MG63 (cell line): ENCODE measurements around the gene OR5B17. TPM values are rescaled to one million over a fixed set of nuclear protein-coding genes. Genes with fewer than 3 reads are reported as not detected.
A peak's percentile ranks its signal among the peaks of the same experiment; 100 is the strongest.
"Not testable (repeated sequence)": the region's sequence is repeated elsewhere in the genome, so short reads cannot be mapped to it uniquely, and the experiment has no call there.

Source experiments
- DNase-seq: peaks from one replicate; pipeline ENCODE4 v3.0.0-alpha.2; 2020
- H3K27me3 ChIP-seq: fragments of 250-450 bp; sonication (Bioruptor Pico); 2 replicates; pipeline ENCODE4 v1.5.1; 2020; ENCODE audit warnings: mild to moderate bottlenecking, moderate library complexity
- H3K36me3 ChIP-seq: fragments of 250-450 bp; sonication (Bioruptor Pico); 2 replicates; pipeline ENCODE4 v1.5.1; 2020; ENCODE audit warnings: mild to moderate bottlenecking, moderate library complexity
- H3K4me3 ChIP-seq: fragments of 250-450 bp; sonication (Bioruptor Pico); 2 replicates; pipeline ENCODE4 v1.5.1; 2020; ENCODE audit warnings: mild to moderate bottlenecking, moderate library complexity
- H3K9me3 ChIP-seq: fragments of 250-450 bp; sonication (Bioruptor Pico); 2 replicates; pipeline ENCODE4 v1.5.1; 2020; ENCODE audit warnings: mild to moderate bottlenecking, moderate library complexity
- total RNA-seq: library from RNA; depleted of rRNA; stranded (reverse); fragments of >200 nt; shearing (Covaris generic); gene quantifications from 2 replicates; pipeline ENCODE4 v1.2.3, GENCODE V29; 2014; ENCODE audit warnings: low replicate concordance; rRNA removed

OR5B17 gene
- not detected in 2 replicates for total RNA-seq

DNA sequence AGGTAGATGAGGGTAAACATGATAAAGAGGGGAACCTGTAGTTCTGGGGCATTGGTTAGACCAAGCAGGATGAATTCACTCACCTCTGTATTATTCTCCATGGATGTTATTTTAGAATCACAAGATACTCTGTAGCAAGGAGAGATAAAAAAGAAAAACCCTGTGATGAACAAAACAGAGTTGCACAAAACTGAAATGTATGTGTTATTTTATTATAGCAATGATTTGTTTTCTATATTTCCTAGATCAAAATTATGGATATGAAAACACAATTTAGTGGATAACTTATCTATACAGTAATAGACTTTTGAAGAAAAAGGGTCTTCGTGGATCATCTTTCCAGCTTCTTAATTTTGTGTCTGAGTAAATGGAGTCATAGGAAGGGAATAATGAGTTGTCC is at the start of gene OR5B17:
TSS of gene OR5B17 (minus strand) at position 101 of the 400 bp plus-strand sequence. CDS start at position 101, 0 bp downstream.
- Histone ChIP-seq H3K9me3 (no peaks in the 10 kb centered on the region), H3K4me3 (no peak within 1 kb of the TSS), H3K36me3 (no peaks in the 10 kb centered on the region), H3K27me3 (no peaks in the 10 kb centered on the region)
- no peak for DNase-seq

DNA sequence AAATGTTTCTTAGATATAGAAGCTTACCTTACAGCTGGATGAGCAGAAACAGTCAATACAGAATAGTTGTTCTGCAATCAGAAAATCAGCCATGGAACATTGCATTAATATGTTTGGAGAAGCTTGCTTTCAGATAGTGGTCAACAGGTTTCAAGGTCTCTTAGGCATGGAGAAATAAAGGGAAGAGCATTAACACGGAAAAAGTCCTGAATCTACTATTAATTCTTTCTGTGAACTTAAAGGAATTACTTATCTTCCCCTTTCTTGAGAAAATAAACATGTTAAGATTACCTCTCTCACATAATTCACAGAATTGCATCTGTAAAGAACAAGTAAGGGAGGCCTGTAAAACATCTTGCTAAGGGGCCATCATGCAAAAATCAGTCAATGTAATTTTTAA is 47.9 kb upstream of the OR5B17 start, which contains the start of gene OR5B3:
TSS of gene OR5B3 (minus strand) at position 101 of the 400 bp plus-strand sequence. CDS start 3,465 bp downstream, outside the sequence.
- no peaks in the 10 kb centered on the region for H3K27me3 ChIP-seq
- no peak for DNase-seq
- no peaks in the 10 kb centered on the region for H3K36me3 ChIP-seq
- H3K9me3 ChIP-seq: no peaks in the 10 kb centered on the region
- no peak within 1 kb of the TSS for H3K4me3 ChIP-seq

DNA sequence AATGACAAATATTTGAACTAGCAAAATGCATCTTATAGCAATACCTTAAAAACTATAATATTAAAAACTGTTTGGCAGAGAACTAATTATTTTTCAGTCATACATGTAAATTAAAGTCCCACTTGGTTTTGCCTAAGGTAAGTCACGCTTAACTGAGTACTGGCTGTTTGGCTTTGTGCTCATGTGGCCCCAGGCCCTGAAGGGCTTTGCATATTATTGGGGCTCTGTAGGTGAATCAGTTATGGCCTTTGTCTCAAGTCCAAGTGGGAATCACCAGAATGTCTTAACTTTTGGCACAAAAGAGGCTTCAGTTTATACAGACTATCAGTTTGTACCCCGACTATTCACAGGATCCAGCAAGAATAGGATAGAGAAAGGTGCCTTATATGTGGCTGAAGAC is 40.8 kb upstream of the OR5B17 start:
- DNase-seq, H3K36me3 ChIP-seq, H3K4me3 ChIP-seq, H3K9me3 ChIP-seq, H3K27me3 ChIP-seq: not testable (repeated sequence)

DNA sequence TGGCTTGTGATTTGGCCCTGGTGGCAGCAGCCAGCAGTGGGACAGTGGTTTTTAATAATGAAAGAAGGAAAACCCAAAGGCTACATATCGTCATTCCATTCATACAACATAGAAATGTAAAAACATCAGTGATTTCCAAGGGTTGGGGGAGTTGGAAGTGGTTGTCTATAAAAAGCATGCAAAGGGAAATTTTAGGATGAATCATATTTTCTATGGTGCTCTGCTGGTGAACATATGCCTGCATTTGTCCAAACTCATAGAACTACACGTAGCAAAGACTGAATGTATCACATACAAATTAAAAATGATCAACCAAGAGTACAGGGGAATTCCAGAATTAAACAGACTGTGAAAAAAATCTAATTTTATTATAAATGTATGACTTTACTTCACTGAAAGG is 36.7 kb upstream of the OR5B17 start:
- no peaks in the 10 kb centered on the region for H3K27me3 ChIP-seq
- H3K4me3 ChIP-seq: no peak overlapping the region
- DNase-seq: no peak
- H3K9me3 ChIP-seq: peaks cover 3% of the 10 kb centered on the region
- no peaks in the 10 kb centered on the region for H3K36me3 ChIP-seq

DNA sequence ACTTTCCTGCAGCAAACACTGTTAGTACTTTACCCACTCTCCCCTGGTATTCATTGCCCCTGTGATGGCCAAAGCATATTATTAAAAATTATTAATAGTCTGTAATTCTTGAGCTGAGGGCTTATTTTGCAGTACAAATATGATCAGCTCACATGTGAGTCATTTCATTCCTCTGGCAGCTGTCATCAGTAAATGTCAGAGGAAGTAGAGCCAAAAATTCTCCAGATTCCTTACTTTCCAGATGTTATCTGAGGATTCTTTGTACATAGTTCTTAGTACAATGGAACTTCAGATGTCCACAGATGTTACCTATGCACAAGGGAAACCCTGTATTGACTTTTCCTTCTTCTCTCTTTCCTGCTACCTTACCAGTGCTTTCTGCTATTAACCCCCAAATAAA is 35.3 kb upstream of the OR5B17 start:
- Histone ChIP-seq H3K27me3 (no peaks in the 10 kb centered on the region), H3K4me3 (no peak overlapping the region)
- DNase-seq: peak; percentile 16

DNA sequence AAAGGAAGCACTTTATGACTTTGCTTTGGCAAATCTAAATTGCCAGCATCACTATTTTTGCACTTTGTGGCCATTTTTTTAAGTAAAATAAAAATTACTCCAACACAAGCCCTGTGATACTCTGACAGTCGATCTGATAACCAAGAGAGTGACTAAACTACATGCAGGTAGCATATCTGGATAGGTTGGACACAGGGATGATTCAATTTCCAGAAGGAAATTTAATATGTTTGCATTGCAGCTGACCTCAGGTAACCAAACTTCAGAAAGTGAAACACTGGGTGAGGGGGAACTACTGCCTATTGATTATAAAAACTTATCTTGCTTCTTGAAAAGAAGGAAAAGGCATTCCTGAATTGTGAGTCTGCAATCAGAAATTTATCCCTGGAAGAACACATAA is 33.9 kb upstream of the OR5B17 start:
- Histone ChIP-seq H3K4me3 (no peak overlapping the region), H3K9me3 (peaks cover 3% of the 10 kb centered on the region), H3K27me3 (no peaks in the 10 kb centered on the region), H3K36me3 (no peaks in the 10 kb centered on the region)
- DNase-seq: no peak

More for the DNA sequence above, 35.3 kb upstream of the OR5B17 start:
- Histone ChIP-seq H3K36me3 (no peaks in the 10 kb centered on the region), H3K9me3 (peaks cover 3% of the 10 kb centered on the region)

DNA sequence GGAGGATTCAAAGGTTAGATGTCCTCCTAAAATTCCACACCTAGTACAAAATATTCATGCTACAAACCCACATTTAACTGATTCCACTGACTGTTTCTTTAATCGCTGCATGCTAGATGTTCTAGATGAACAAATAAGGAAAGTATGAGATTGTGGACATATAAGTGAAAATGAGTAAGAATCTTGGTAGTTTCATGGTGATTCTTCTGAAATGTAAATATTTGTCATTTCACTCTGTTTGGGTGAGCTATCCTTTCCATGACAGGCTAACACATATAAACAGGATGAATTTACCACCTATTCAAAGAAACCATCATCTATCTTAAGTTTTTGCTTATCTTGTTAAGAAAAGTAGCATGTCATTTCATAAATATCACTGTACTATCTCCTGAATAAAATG is 33.0 kb upstream of the OR5B17 start:
- no peak for DNase-seq
- Histone ChIP-seq H3K36me3 (no peaks in the 10 kb centered on the region), H3K4me3 (no peak overlapping the region), H3K27me3 (no peaks in the 10 kb centered on the region), H3K9me3 (peaks cover 3% of the 10 kb centered on the region)

DNA sequence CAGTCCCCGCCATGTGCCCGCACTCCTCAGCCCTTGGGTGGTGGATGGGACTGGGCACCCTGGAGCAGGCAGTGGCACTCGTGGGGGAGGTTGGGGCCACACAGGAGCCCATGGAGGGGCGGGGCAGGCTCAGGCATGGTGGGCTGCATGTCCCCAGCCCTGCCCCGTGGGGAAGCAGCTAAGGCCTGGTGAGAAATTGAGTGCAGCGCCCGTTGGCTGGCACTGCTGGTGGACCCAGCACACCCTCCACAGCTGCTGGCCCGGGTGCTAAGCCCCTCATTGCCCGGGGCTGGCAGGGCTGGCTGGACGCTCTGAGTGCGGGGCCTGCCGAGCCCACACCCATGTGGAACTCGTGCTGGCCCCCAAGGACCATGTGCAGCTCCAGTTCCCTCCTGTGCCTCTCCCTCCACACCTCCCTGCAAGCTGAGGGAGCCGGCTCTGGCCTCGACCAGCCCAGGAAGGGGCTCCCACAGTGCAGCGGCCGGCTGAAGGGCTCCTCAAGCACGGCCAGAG is 31.7 kb upstream of the OR5B17 start:
- DNase-seq: no peak
- Histone ChIP-seq H3K4me3 (no peak overlapping the region), H3K9me3 (peaks cover 3% of the 10 kb centered on the region)

DNA sequence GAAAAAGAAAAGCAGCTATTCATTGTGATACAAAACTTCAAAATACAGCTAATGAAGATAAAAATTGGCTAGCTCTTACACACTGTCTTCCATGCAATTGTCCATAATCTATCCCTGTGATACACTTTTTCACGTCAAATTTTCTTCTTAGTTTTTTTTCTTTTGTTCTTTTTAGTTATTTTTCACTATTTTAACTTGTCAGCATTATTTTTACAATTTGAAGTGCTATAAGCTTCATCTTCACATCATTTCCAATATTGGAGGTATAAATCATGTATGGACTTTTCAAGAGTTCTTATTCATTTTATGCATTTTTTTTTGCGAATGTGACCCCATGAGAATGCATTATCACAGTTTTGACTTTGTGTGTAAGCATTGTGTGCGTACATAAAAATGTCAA is 4.1 kb downstream of the OR5B17 start:
- no peak overlapping the region for H3K4me3 ChIP-seq
- no peak for DNase-seq
- no peaks in the 10 kb centered on the region for H3K27me3 ChIP-seq
- H3K36me3 ChIP-seq: no peaks in the 10 kb centered on the region
- H3K9me3 ChIP-seq: no peaks in the 10 kb centered on the region

More for the DNA sequence above, 31.7 kb upstream of the OR5B17 start:
- Histone ChIP-seq H3K36me3 (no peaks in the 10 kb centered on the region), H3K27me3 (no peaks in the 10 kb centered on the region)

DNA sequence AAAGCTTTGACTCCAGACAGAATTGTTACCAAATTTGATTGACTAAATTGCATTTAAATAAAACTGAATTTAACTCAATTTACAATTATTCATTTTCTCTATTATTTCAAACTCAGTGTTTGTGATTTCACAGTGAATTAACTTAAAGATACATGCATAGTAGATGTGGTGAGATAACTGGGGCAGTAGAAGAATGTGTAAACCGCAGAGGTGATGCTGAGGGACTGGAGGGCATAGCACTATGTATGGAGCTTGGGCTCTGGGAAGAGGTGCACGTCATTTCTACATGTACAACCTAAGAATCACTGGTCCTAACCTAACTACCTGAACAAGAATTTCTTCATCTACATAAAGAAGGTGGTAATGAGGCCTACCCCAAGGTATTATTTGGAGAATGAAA is 13.7 kb downstream of the OR5B17 start:
- H3K9me3 ChIP-seq: no peaks in the 10 kb centered on the region
- no peak overlapping the region for H3K4me3 ChIP-seq
- H3K27me3 ChIP-seq: no peaks in the 10 kb centered on the region
- DNase-seq: no peak
- H3K36me3 ChIP-seq: no peaks in the 10 kb centered on the region

DNA sequence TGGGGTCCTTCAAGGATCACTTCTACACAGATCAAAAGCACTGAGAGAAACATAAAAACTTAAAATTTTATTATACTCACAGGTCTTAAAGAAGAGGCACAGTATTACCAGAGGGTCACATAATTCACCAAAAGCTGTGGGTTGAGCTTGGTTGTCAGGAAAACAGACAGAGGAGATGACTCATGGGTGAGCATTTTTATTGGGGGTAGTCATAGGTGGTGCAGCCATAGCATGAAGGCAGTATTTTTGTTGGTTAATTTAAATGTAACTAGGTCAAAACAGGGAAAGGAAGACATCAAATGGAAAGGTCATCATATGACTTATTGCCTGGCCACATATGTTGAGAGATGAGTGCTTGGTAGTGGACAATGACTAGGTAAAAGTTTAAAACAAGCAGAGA is 24.2 kb downstream of the OR5B17 start:
- Histone ChIP-seq H3K4me3 (no peak overlapping the region), H3K27me3 (no peaks in the 10 kb centered on the region), H3K36me3 (no peaks in the 10 kb centered on the region), H3K9me3 (0 out of 2 replicates have a peak, but pooled peaks cover 2% of the 10 kb centered on the region)
- peak; percentile 60 for DNase-seq

DNA sequence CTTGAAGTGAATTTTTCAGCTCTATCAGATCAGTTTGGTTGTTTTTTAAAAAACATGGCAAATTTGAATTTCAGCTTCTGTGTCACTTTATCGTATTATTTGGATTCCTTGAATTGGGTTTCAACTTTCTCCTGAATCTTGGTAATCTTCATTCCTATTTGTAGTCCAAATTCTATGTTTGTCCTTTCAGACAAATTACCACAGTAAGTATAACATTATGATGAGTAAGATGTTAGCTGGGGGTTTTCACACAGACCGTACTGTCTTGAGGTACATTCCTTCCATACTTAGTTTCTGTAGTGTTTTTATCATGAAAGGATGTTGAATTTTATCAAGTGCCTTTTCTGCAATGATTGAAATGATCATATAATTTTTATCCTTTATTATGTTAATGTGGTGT is 28.0 kb downstream of the OR5B17 start:
- Histone ChIP-seq H3K9me3 (0 out of 2 replicates have a peak, but pooled peaks cover 2% of the 10 kb centered on the region), H3K27me3 (no peaks in the 10 kb centered on the region), H3K36me3 (no peaks in the 10 kb centered on the region), H3K4me3 (no peak overlapping the region)
- DNase-seq: no peak

DNA sequence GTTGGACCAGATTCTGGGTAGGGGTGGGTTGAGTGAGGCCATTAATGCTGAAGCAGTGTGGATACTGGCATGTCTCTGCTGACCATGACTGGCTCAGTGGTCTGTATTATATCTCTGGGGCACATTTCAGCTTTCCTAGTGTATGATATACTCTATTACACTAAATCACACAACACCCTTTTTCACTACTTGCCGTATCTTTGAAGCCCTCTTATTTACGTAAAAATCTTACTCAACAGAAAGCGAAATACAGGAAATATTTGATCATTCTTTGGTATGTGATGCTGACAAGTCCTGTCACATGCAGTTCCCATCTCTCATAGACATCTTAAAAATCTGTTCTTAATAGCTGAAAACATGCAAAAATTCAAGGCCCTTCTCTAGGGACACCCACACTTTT is 40.3 kb downstream of the OR5B17 start:
- Histone ChIP-seq H3K36me3 (no peaks in the 10 kb centered on the region), H3K9me3 (no peaks in the 10 kb centered on the region), H3K27me3 (no peaks in the 10 kb centered on the region), H3K4me3 (no peak overlapping the region)
- DNase-seq: no peak

DNA sequence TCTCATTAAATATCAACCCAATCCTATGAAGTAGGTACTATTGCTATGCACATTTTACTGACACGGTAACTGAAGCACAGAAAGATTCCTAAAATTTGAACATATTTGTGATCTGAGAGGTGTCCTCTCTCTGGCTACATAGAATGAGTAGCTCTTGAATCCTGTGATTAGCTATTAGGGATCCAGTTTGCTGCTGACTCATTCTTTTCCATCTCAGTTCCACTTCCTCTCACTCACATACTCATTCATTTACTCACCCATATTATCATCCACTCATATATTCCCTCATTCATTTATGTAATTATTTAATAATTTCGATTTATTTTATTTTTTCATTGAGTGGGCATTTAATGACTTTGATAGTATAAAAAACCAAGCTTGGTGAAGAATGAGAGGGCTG is 42.7 kb downstream of the OR5B17 start:
- no peak overlapping the region for H3K4me3 ChIP-seq
- H3K9me3 ChIP-seq: no peaks in the 10 kb centered on the region
- H3K27me3 ChIP-seq: no peaks in the 10 kb centered on the region
- DNase-seq: no peak
- H3K36me3 ChIP-seq: no peaks in the 10 kb centered on the region

Other genes starting within 250 kb of the OR5B17 start
- gene OR9I1, start 233.5 kb downstream of the OR5B17 start, total RNA-seq: not detected in 2 replicates
- not detected in 2 replicates for gene OR9Q2, start 170.0 kb downstream of the OR5B17 start, total RNA-seq
- gene OR1S2, start 154.9 kb downstream of the OR5B17 start, total RNA-seq: not detected in 2 replicates
- gene OR1S1, start 146.3 kb downstream of the OR5B17 start, total RNA-seq: not detected in 2 replicates
- gene OR10Q1, start 130.2 kb downstream of the OR5B17 start, total RNA-seq: not detected in 2 replicates
- gene OR10W1, start 90.8 kb downstream of the OR5B17 start, total RNA-seq: not detected in 2 replicates
- not detected in 2 replicates for gene OR5B3, start 47.8 kb upstream of the OR5B17 start, total RNA-seq
- gene OR5B2, start 69.1 kb upstream of the OR5B17 start, total RNA-seq: not detected in 2 replicates
- not detected in 2 replicates for gene OR5B12, start 83.2 kb upstream of the OR5B17 start, total RNA-seq
- not detected in 2 replicates for gene OR5B21, start 149.0 kb upstream of the OR5B17 start, total RNA-seq
- 1.1 and 3.5 TPM in 2 replicates for gene LPXN, start 216.8 kb upstream of the OR5B17 start, total RNA-seq
- gene ZFP91, start 220.0 kb upstream of the OR5B17 start, total RNA-seq: 56.1 and 70.7 TPM in 2 replicates